ENCODE results near the gene DENND2A.
A peak's percentile ranks its signal among the peaks of the same experiment; 100 is the strongest.

Gene DENND2A

GRCh38 chr7:140676306-140676705 is 35.7 kb upstream of the DENND2A start:
- no peaks in the 10 kb centered on the region for H3K27me3 ChIP-seq (ENCODE audit: insufficient read depth, poor library complexity, severe bottlenecking)
- TF ChIP-seq SPI1 (IDR thresholded peaks at IDR 0.05; ENCODE audit: borderline replicate concordance, low read depth) (no peak), REST (IDR thresholded peaks at IDR 0.05; ENCODE audit: insufficient replicate concordance, low read depth) (no peak), GABPA (IDR thresholded peaks at IDR 0.05; ENCODE audit: low read depth) (no peak), POLR2AphosphoS5 (IDR thresholded peaks at IDR 0.05; ENCODE audit: low read depth) (no peak), CTCF (IDR thresholded peaks at IDR 0.05; ENCODE audit: insufficient read depth, low read length) (no peak)
- no peak overlapping the region for H3K27ac ChIP-seq (replicated peaks)
- no peak overlapping the region for H3K4me3 ChIP-seq (replicated peaks; ENCODE audit: insufficient read depth, low read length)
- DNase-seq (ENCODE audit: low read depth in 1 of 2, low spot score in 1 of 2), result no peak

- H3K27me3 ChIP-seq (ENCODE audit: insufficient read depth, poor library complexity, severe bottlenecking), result no peaks in the 10 kb centered on the region
- TF ChIP-seq SPI1 (IDR thresholded peaks at IDR 0.05; ENCODE audit: borderline replicate concordance, low read depth) (no peak), CTCF (IDR thresholded peaks at IDR 0.05; ENCODE audit: insufficient read depth, low read length) (no peak), GABPA (IDR thresholded peaks at IDR 0.05; ENCODE audit: low read depth) (no peak), POLR2AphosphoS5 (IDR thresholded peaks at IDR 0.05; ENCODE audit: low read depth) (no peak), REST (IDR thresholded peaks at IDR 0.05; ENCODE audit: insufficient replicate concordance, low read depth) (no peak)
- no peak overlapping the region for H3K27ac ChIP-seq (replicated peaks)
- no peak overlapping the region for H3K4me3 ChIP-seq (replicated peaks; ENCODE audit: insufficient read depth, low read length)
- DNase-seq (ENCODE audit: low read depth in 1 of 2, low spot score in 1 of 2), result no peak
Measured at GRCh38 chr7:140675726-140676125, 35.1 kb upstream of the DENND2A start.

GRCh38 chr7:140674899-140675701 is 34.5 kb upstream of the DENND2A start:
- Histone ChIP-seq H3K27me3 (ENCODE audit: insufficient read depth, poor library complexity, severe bottlenecking) (no peaks in the 10 kb centered on the region), H3K27ac (replicated peaks) (no peak overlapping the region), H3K4me3 (replicated peaks; ENCODE audit: insufficient read depth, low read length) (no peak overlapping the region)
- TF ChIP-seq CTCF (IDR thresholded peaks at IDR 0.05; ENCODE audit: insufficient read depth, low read length) (no peak), REST (IDR thresholded peaks at IDR 0.05; ENCODE audit: insufficient replicate concordance, low read depth) (no peak), SPI1 (IDR thresholded peaks at IDR 0.05; ENCODE audit: borderline replicate concordance, low read depth) (no peak), GABPA (IDR thresholded peaks at IDR 0.05; ENCODE audit: low read depth) (no peak), POLR2AphosphoS5 (IDR thresholded peaks at IDR 0.05; ENCODE audit: low read depth) (no peak)
- peak in 1 of 2 experiments; percentile 39 for DNase-seq (ENCODE audit: low read depth in 1 of 2, low spot score in 1 of 2)

All from HL-60 (cell line).